NCI-H146 (cell line): ENCODE data around the gene GGA1.
"Not testable (repeated sequence)": the region's sequence is repeated elsewhere in the genome, so short reads cannot be mapped to it uniquely, and the experiment has no call there.

ENCODE experiments used
- DNase-seq: peaks from one replicate; lab custom pipeline; 2025; lab: John Stamatoyannopoulos, UW

The GGA1 gene

GRCh38 chr22:37571258-37571991 is 37.2 kb upstream of the GGA1 start:
- DNase-seq, result no peak

- DNase-seq, result no peak
These were observed 36.7 kb upstream of the GGA1 start for GRCh38 chr22:37571992-37572373.

DNA sequence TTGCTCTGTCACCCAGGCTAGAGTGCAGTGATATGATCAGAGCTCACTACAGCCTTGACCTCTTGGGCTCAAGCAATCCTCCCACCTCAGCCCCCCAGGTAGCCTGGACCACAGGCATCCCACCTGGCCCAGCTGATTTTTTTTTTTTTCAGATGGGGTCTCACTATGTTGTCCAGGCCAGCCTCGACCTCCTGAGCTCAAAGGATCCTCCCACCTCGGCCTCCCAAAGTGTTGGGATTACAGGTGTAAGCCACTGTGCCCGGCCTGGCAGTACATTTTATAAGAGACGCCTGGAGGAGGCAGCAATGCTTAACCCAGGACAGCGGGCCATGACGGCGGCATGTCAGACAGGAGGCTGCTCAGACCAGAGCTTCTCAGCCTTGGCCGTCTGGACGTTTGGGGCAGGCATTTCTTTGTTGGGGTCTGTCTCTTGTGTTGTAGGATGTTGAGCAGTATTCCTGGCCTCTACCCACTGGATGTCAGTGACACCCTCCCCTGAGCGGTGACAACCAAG is 33.1 kb upstream of the GGA1 start:
- DNase-seq, result no peak

- no peak for DNase-seq
These were observed 30.6 kb upstream of the GGA1 start for GRCh38 chr22:37578002-37578401.

- no peak for DNase-seq
These were observed 27.1 kb upstream of the GGA1 start for GRCh38 chr22:37581504-37581903.

DNA sequence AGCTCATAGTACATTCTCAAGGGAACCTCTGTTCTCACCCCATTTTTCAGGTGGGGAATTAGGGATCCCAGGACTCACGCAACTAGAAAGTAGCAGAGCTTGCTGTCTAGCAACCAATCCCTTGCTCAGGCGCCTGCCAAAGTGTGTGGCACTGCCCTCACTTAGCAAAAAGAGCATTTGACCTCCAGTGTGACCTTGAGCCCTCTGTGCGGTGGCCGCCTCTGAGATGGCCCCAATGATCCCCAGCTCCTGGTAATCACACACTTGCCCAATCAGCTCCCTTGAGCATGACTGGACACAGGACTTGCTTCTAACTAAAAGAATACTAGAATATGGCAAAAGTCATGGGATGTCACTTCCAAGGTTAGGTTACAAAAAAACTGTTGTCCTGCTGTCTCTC is 26.1 kb upstream of the GGA1 start:
- DNase-seq, result no peak

GRCh38 chr22:37588546-37589215 is 20.0 kb upstream of the GGA1 start:
- DNase-seq, result no peak

DNA sequence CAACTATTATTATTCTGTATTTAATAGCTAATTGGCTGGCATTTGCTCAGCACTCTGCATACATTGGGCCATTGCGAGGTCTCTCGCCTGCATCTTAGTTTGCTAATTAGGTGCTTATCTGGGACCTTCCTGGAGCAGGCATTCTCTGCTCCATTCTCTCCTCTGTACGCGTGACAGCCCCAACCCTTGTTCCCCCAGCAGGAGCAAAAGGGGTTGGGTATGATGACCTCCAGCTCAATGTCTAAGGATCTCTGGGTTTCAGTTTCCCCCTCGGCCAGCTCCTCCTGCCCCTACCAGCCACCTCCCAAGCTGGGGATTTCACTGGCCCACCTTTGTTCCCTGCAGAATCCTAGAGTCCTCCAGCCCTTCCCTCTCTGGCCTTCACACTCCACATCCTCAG is 19.0 kb upstream of the GGA1 start:
- no peak for DNase-seq

DNA sequence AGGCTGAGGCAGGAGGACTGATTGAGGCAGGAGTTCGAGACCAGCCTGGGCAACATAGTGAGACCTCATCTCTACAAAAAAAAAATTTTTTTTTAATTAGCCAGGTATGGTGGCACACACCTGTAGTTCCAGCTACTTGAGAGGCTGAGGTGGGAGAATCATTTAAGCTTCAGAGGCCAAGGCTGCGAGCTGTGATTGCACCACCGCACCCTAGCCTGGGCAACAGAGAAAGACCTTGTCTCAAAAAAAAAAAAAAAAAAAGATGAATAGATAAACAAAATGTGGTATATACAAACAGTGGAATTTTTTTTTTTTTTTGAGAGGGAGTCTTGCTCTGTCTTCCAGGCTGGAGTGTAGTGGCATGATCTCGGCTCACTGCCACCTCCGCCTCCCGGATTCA is 17.6 kb upstream of the GGA1 start:
- DNase-seq, result not testable (repeated sequence)

DNA sequence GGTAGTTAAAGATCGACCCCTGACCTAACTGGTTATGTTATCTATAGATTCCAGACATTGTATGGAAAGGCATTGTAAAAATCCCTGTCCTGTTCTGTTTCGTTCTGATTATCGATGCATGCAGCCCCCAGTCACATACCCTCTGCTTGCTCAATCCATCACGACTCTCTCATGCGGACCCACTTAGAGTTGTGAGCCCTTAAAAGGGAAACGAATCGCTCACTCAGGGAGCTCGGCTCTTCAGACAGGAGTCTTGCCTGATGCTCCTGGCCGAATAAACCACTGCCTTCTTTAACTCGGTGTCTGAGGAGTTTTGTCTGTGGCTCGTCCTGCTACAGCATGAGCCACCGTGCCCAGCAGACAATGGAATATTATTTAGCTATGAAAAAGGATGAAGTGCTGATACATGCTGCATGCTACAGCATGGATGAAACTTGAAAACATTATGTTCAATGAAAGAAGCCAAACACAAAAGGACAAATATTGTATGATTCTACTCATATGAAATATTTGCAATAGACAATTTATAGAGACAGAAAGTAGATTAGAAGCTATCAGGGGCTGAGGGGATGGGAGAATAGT is 16.7 kb upstream of the GGA1 start:
- DNase-seq, result no peak

DNA sequence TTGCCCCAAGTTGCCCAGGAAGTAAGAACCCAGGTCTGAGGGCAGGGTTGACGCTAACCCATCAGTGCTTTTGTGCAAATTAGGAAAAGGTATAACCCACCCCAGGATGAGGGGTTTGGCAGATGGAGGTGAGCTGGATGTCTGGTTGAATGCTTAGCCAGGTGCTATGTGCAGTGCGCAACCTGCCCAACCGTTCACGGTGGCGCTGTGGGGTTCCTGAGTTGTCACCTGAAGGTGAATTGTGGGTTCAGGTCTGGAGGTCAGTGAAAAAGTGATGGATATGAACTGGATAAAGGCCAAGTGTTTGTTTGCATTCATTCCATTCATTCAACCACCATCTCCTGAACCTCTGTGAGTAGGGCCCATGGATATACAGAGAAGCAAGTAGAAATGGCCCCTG is 14.4 kb upstream of the GGA1 start:
- DNase-seq, result no peak

GRCh38 chr22:37599153-37599552 is 9.5 kb upstream of the GGA1 start:
- no peak for DNase-seq

DNA sequence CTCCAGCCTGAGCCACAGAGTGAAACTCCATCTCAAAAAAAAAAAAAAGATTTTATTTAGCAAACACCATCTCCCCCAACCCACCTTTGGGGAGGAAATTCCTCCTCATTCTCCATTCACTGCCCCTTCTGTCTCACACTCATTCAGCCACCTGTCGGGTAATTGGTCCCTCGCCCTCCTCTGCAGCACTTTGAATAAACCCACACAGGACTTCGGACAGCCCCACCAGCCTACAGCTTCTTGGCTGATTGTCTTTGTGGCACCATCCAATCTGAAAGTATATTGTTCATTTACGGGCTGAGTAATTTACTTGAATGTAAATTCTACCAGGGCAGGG is 7.5 kb upstream of the GGA1 start:
- DNase-seq, result no peak

GRCh38 chr22:37601540-37602442 is 6.8 kb upstream of the GGA1 start:
- peak; percentile 52 for DNase-seq

GRCh38 chr22:37602546-37603277 is 5.9 kb upstream of the GGA1 start:
- not testable (repeated sequence) for DNase-seq

GRCh38 chr22:37604074-37604473 is 4.6 kb upstream of the GGA1 start:
- no peak for DNase-seq

GRCh38 chr22:37604875-37605274 is 3.8 kb upstream of the GGA1 start:
- DNase-seq, result no peak

- peak; percentile 87 for DNase-seq
These were observed 1.4 kb upstream of the GGA1 start for GRCh38 chr22:37607010-37607934.

DNA sequence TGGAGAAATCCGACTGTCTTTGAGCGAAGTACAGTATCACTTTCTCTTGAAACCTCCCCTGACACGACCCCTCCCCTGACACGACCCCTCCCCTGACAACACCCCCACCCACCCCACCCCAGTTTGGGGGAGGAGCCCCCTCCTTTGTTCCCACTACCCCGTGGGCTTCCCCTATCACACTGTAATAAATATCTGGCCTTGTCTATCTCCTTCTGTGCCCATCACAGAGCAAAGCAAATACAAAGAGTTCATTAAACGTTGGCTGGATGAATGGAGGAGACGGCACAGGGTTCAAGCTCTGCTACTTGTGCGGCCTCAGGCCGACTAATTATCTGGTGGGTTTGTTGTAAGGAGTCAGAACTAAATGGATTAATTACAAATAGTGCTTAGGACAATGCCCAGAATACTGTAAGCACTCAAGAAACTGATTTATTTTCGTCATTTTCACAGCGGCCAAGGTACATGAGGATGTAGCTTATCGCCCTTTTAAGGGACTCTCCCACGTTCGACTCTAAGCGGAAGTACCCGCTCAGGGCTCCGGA is 628 bp upstream of the GGA1 start:
- no peak for DNase-seq
